Ammon's horn (tissue), 1 donor: ENCODE data around the gene DDAH1.

Experiments
- DNase-seq: peaks from one replicate; pipeline ENCODE4 v3.0.0-alpha.2; 2016; ENCODE audit warnings: low spot score

The DDAH1 gene

DNA sequence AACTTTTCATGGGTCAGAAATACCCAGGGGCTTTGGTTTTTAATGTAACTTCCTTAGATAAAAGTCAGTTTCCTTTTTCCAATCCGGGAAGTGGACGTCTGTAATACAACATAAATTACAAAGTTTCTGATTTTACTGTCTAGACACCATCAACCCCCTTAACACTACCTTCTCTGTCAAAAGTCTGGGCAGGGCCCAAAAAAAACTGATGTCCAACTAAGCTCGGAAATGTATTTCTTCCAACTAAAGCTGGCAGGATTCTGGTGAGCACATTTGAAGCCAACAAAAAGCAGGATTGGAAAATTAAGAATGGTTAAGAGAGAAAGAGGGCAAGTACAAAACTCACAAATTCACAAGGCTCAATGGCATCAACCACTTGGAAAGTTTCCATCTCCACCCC, 24.3 kb downstream of the DDAH1 start:
- no peak for DNase-seq

GRCh38 chr1:85438353-85438752, 26.6 kb downstream of the DDAH1 start:
- no peak for DNase-seq

- no peak for DNase-seq
Observed at GRCh38 chr1:85437139-85437538, 27.8 kb downstream of the DDAH1 start.

- no peak for DNase-seq
Observed at GRCh38 chr1:85433096-85433495, 31.9 kb downstream of the DDAH1 start.

DNA sequence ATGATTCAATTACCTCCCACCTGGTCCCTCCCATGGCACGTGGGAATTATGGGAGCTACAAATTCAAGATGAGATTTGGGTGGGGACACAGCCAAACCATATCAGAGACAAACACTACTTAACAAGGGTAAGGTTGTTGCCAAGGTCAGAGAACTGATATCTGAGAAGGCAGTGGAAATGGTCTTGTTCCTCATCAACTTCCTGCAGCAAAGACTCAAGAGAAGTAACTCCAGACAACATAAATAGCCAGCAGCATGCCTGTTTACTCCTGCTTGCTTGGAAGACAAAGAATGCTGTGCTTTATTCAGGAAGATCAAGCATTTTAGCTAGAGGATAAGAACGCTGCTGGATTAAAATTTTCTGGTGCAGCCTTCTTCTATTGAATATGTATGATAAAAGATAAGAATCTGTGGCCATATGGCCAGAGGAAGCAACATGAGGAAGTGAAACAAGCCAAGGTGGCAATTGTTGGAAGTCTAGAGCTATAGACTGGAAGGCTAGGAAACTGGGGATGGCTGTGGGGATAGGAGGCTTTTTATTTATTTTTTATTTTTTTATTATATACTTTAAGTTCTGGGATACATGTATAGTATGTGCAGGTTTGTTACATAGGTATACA, 36.4 kb downstream of the DDAH1 start:
- DNase-seq = no peak

DNA sequence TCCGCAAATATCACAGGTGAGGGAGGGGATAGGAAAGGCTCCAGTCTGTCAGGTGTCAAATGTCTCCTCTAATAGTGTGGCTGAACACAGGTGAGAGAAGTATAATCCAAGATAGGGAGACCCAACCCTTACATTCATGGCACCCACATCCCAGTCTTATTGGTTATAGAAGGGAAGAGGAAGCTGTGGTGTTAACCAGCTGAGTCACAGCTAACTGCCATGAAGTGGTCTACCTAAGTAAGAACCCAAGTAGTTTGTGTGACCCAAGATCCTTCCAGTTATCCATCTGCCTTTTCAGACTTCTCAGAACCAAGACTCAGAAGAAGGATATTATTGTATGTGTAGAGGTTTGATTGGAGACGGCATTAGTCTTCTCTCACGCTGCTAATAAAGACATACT, 37.1 kb downstream of the DDAH1 start:
- DNase-seq = no peak

- DNase-seq = peak; percentile 22
Observed at GRCh38 chr1:85427331-85427730, 37.6 kb downstream of the DDAH1 start.

DNA sequence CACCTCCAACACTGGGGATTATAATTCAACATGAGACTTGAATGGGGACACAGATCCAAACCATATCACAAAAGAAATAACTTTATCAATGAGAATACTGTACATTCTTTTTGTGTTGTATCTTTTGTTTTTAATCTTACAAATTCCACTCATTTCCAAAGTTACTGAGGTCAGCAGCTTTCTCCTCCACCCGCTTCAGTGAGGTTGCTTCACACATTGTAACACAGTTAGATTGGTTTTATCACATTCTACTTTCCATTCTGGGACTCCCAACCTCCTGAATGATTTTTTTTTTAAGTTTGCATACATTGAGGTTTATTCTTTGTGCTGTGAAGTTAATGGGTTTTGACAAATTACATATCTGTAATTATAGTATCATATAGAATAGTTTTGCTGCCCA, 43.8 kb downstream of the DDAH1 start:
- no peak for DNase-seq

- no peak for DNase-seq
Observed at GRCh38 chr1:85420199-85420598, 44.8 kb downstream of the DDAH1 start.

DNA sequence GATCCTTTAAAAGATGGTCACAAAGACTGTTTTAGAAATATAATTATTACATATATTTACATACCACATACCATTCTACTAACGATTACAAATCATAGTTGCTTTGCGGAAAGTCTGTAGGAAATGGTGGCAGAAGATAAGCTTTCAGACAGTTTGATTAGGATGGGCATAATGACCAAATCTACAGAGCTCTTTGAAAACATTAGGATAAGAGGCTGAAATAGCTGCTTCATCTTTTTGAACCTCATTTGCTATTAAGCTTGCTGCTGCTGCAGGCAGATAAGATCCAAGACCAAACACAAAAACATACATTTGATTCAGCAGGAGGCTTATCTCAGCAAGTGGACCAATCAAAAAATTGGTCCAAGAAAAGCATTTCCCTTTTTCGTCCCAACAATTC, 47.1 kb downstream of the DDAH1 start:
- no peak for DNase-seq

- no peak for DNase-seq
Observed at GRCh38 chr1:85417017-85417416, 47.9 kb downstream of the DDAH1 start.

- no peak for DNase-seq
Observed at GRCh38 chr1:85413169-85413568, 51.8 kb downstream of the DDAH1 start.

DNA sequence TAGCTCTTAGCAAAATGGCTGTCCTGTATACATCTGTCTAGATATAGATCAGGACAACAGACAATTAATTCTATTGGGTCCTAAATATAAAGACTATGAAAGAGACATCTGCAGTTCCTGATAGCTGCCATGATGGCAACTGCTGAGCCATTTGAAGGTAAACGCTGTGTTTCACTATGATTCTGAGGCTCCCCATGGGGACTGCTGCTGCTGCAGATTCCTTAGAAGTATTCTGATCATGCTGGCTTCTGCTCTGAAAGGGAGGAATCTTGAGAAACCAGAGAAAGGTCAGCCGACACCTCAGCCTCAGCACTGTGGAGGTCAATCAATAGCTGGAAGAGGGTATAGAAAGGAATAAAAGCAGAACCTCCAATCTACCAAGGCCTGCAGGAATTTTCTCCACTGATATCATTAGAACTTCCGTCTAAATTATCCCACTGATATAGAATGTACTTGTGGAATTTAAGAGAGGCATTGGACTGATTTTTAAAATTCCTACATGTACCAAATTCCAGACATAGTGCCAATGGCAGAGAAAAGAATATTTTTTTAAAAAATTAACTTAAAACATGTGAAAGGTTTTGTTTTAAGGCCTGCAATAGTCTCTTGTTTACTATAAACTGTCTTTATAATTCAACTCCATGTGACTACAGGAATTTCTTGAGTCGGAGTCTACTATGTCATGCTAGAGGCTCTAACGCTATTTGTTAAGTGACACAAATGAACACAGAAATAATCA, 53.2 kb downstream of the DDAH1 start:
- DNase-seq = no peak

DNA sequence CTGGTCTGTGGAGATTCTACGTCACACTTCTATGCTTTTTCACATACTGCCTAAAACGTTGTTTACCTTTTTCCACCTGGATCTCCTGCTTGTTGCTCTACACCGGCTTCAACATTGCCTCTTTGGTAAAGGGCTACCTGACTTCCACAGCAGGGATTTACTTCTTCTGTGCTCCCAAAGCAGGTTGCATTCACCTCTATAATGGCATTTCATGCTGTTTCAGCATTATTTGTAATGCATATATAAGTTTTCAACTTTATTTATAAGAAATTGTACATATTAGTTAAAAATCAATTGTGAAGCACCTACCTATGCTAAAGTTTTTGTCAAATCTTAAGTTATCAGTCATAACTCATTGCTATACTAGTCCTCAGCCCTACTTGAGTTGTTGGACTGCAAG, 55.4 kb downstream of the DDAH1 start:
- no peak for DNase-seq

- no peak for DNase-seq
Observed at GRCh38 chr1:85407746-85408377, 57.1 kb downstream of the DDAH1 start.

DNA sequence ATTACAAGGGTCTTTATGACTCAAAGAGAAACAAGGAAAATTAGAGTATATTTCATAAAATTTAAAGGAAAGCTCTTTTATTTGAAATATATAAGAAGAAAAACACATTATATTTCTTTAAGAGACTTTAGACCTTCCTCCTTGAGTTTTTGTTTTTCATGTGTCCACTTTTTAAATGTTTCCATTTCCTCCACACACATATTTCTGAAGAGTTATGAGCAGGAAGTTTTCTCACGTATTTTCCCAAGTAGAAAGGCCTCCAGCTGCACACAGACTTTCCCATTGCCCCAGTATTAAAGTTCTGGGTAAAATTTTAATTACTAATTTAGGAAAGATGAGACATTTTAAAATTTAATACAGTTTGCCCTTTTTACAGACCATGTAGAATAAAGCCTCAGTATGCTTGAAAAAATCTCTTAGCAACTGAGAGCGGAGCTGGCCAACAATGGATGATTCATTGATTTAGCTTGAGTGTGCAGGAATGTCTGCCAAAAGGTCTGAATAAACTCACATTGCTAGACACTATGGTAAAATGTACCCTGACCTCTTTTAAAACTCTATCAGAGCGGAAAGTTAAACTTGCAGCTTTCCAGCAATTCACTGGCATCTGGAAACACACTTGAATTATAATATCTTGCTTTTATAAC, 57.9 kb downstream of the DDAH1 start:
- DNase-seq = peak; percentile 86

DNA sequence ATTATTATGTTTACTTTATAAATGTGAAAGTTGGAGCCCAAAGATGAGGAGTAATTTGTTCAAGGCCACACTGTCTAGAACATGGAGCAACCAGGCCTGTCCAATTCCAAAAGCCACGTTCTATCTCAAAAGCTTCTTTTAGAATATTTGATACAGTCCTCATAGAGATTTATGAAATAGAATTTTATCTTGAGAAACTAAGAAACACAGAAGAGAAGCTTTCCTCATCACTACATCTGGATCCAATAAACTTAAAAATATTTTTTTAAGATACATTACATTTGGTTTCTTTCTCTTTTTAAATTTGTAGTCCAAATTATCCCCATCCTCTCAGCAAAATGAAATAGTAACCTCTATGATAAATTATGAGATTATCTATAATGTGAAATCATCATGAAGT, 58.9 kb downstream of the DDAH1 start:
- no peak for DNase-seq

DNA sequence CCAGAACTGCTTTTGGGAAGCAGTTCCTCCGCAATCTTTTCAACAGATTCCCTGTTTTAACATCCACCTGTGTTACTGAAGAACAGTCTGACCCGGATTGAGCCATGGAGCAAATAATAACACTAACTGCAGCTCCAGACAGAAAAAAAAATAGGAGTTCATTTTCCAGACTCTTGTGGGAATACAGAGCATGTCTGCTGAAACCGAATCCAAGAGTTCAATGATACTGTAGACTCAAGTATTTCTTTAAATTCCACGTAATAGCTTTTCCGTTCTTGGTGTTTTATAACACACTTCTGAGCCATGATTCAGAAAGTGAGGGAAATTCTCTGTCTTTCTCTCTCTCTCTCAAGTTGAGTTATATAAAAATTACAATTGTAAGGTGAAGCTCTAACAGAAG, 60.6 kb downstream of the DDAH1 start:
- no peak for DNase-seq

DNA sequence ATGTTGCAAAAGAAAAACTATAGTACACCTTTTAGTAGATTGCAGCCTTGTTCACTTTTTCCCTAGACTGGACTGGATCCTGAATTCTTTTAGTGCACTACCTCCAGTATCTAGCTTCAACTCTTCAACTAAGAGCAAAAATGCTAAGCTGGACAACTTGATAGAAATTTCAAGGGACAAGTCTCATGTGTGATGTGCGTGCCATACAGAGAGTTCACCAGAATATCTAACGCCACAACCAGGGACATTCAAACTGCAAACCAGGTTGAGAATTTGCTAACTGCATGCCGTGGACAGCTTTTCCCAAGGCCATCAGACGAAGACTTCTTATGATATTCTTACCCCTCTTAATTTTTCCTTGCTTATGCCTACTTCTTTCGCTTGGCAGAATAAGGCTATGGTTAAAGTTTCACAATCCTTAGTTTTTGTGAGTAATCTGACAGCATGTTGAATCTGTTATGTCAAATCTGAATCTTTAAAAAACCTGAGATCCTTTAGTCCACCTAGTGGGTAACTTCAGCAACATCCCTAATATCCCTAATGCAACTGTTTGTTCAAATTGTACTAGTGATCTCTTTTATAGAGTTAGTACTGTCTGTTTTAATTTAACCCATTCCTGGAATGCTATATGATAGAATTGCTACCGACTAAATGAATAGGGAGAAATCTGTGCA, 66.4 kb downstream of the DDAH1 start:
- no peak for DNase-seq

GRCh38 chr1:85397490-85398032, 67.4 kb downstream of the DDAH1 start:
- DNase-seq = no peak

DNA sequence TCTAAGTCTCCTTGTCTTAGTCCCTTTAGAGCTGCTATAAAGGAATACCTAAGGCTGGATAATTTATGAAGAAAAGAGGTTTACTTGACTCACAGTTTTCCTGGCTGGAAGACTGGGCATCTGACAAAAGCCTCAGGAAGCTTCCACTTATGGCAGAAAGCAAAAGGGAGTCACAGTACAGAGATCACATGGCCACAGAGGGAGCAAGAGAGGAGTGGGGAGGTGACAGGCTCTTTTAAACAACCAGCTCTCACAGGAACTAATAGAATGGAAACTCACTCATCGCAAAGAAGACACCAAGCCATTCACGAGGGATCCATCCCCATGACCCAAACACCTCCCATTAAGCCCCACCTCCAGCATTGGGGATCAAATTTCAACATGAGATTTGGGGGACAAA, 68.8 kb downstream of the DDAH1 start:
- DNase-seq = no peak

DNA sequence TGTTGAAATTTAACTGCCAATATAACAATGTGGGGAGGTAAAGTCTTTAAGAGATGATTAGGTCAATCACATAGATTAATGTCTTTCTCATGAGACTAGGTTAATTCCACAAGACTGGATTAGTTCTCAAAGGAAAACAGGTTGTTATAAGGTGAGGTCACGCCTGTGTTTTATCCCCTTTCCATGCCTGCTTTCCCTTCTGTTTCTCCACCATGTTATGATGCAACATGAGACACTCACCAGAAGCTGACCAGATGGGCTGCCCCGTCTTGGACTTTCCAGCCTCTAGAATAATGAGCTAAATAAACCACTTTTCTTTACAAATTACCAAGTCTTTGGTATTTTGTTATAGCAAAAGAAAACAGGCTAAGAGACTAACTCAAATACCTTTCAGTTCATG, 70.8 kb downstream of the DDAH1 start:
- DNase-seq = no peak
